Measurements from ENCODE around the gene PDE1C. TPM values are rescaled to one million over a fixed set of nuclear protein-coding genes. Genes with fewer than 3 reads are reported as not detected.

The PDE1C gene
- total RNA-seq, 1 experiment from 2014 or later = not detected

DNA sequence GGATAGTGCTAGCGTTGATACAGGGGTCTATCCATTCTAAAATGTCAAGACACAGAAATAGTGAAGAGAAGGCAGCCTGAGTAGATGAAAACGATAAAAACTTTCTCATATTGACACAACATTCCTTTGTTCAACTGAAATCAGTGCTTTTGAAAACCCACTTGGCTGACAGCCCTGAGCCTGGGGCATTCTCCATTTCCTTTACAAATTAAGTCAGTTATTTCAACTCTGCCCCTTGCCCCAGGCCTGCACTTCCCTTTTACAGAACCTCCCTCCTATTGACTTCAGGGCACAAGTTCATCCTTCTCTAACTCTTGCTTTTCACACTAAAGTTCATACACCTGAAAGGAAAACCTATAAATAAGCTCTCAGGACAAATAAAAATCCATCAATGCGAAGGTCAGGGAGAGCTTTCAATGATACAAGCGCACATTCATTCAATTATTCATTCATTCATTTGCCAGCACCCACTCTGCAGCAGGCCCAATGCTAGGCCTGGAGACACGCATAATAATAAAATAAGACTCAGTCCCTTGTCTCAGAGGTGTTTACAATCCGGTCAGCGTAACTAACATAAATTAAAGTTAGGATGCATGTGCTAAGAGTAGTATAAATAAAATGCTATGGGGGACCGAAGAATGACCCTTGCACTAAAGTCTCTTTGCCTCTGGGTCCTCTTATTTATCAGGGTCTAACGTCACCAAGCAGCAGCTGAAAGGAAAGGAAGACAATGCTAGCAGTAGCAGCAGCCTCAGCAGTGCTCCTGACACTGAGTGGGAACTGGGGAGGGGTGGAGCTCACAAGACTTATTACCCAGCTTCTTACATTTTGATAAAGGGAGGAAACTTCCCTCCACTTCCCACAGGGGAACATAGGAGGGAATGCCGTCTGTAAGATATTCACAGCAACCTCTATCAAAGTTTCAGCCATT lies 134.8 kb downstream of the PDE1C start:
- no peaks in the 10 kb centered on the region for H3K9me3 ChIP-seq (ENCODE audit: low read depth, low read length, poor library complexity, severe bottlenecking)
- no peak overlapping the region for H3K4me3 ChIP-seq (ENCODE audit: low read depth, low read length, poor library complexity, severe bottlenecking)
- TF ChIP-seq, protein P1, sequence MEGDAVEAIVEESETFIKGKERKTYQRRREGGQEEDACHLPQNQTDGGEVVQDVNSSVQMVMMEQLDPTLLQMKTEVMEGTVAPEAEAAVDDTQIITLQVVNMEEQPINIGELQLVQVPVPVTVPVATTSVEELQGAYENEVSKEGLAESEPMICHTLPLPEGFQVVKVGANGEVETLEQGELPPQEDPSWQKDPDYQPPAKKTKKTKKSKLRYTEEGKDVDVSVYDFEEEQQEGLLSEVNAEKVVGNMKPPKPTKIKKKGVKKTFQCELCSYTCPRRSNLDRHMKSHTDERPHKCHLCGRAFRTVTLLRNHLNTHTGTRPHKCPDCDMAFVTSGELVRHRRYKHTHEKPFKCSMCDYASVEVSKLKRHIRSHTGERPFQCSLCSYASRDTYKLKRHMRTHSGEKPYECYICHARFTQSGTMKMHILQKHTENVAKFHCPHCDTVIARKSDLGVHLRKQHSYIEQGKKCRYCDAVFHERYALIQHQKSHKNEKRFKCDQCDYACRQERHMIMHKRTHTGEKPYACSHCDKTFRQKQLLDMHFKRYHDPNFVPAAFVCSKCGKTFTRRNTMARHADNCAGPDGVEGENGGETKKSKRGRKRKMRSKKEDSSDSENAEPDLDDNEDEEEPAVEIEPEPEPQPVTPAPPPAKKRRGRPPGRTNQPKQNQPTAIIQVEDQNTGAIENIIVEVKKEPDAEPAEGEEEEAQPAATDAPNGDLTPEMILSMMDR (conservative IDR thresholded peaks at IDR 0.05; ENCODE audit: low read depth, low read length) = no peak
- TF ChIP-seq EZH2 (IDR thresholded peaks at IDR 0.05; ENCODE audit: borderline replicate concordance, low read depth, low read length, poor library complexity, severe bottlenecking) = no peak
- H3K36me3 ChIP-seq (ENCODE audit: insufficient read depth, low read length, poor library complexity, severe bottlenecking) = no peaks in the 10 kb centered on the region
- DNase-seq (ENCODE audit: low spot score) = peak; percentile 5
- BruUV-seq (replicated peaks) = no TSS peak
- ChIA-PET POLR2A (ENCODE audit: low non-redundant PET) (no interaction called here), CTCF (no interaction called here)
- intact Hi-C loops (cut with micrococcal nuclease; ENCODE audit: unreplicated experiment) = no loop called here
- H3K27me3 ChIP-seq (replicated peaks; ENCODE audit: insufficient read depth, low read depth, low read length, poor library complexity) = no peaks in the 10 kb centered on the region
- H3K4me1 ChIP-seq (ENCODE audit: insufficient read depth, low read length, poor library complexity, severe bottlenecking) = no peaks in the 10 kb centered on the region
- H3K27ac ChIP-seq (ENCODE audit: low read depth, low read length, poor library complexity, severe bottlenecking) = no peak overlapping the region

DNA sequence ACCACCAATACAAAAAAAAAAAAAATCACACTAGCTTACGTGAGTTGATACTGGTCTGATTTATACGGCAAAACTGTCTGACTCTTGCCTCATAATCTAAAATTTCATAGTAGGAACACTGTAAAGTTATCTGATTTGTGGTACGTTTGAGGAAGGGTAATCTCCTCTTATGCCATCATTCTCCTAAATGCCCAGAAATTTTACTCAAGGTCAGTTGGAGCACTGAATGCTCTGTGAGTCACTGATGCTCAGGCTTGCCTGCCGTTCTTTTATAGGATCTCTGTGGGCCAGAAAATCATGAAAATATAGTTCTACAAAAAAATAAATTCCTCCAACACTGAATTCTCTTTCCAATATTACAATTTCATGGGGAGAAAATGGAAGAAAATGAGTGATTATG lies 135.7 kb downstream of the PDE1C start:
- DNase-seq (ENCODE audit: low spot score) = no peak
- Histone ChIP-seq H3K9me3 (ENCODE audit: low read depth, low read length, poor library complexity, severe bottlenecking) (no peaks in the 10 kb centered on the region), H3K4me1 (ENCODE audit: insufficient read depth, low read length, poor library complexity, severe bottlenecking) (no peaks in the 10 kb centered on the region), H3K4me3 (ENCODE audit: low read depth, low read length, poor library complexity, severe bottlenecking) (no peak overlapping the region), H3K27ac (ENCODE audit: low read depth, low read length, poor library complexity, severe bottlenecking) (no peak overlapping the region), H3K27me3 (replicated peaks; ENCODE audit: insufficient read depth, low read depth, low read length, poor library complexity) (no peaks in the 10 kb centered on the region), H3K36me3 (ENCODE audit: insufficient read depth, low read length, poor library complexity, severe bottlenecking) (no peaks in the 10 kb centered on the region)
- POLR2A ChIA-PET (ENCODE audit: low non-redundant PET) = interaction anchor here (0.6 kb wide), 1 partner anchor 9 kb away, joined by 3 read pairs; no protein-coding TSS in a partner anchor
- no TSS peak for BruUV-seq (replicated peaks)
- CTCF ChIA-PET = no interaction called here
- TF ChIP-seq EZH2 (IDR thresholded peaks at IDR 0.05; ENCODE audit: borderline replicate concordance, low read depth, low read length, poor library complexity, severe bottlenecking) = no peak
- TF ChIP-seq, protein P1 (conservative IDR thresholded peaks at IDR 0.05; ENCODE audit: low read depth, low read length) = no peak
- intact Hi-C loops (cut with micrococcal nuclease; ENCODE audit: unreplicated experiment) = no loop called here

GRCh38 chr7:31933481-31933880 lies 136.7 kb downstream of the PDE1C start:
- H3K27me3 ChIP-seq (replicated peaks; ENCODE audit: insufficient read depth, low read depth, low read length, poor library complexity) = no peaks in the 10 kb centered on the region
- H3K36me3 ChIP-seq (ENCODE audit: insufficient read depth, low read length, poor library complexity, severe bottlenecking) = no peaks in the 10 kb centered on the region
- POLR2A ChIA-PET (ENCODE audit: low non-redundant PET) = no interaction called here
- no peaks in the 10 kb centered on the region for H3K9me3 ChIP-seq (ENCODE audit: low read depth, low read length, poor library complexity, severe bottlenecking)
- no peak overlapping the region for H3K4me3 ChIP-seq (ENCODE audit: low read depth, low read length, poor library complexity, severe bottlenecking)
- no TSS peak for BruUV-seq (replicated peaks)
- DNase-seq (ENCODE audit: low spot score) = no peak
- no peak overlapping the region for H3K27ac ChIP-seq (ENCODE audit: low read depth, low read length, poor library complexity, severe bottlenecking)
- CTCF ChIA-PET = no interaction called here
- no peaks in the 10 kb centered on the region for H3K4me1 ChIP-seq (ENCODE audit: insufficient read depth, low read length, poor library complexity, severe bottlenecking)
- intact Hi-C loops (cut with micrococcal nuclease; ENCODE audit: unreplicated experiment) = no loop called here
- no peak for TF ChIP-seq EZH2 (IDR thresholded peaks at IDR 0.05; ENCODE audit: borderline replicate concordance, low read depth, low read length, poor library complexity, severe bottlenecking)
- TF ChIP-seq, protein P1 (conservative IDR thresholded peaks at IDR 0.05; ENCODE audit: low read depth, low read length) = no peak

Data from A673 (cell line).